ENCODE measurements around the gene PRUNE2. TPM values are rescaled to one million over a fixed set of nuclear protein-coding genes. Genes with fewer than 3 reads are reported as not detected.

Gene PRUNE2
- total RNA-seq, 1 donor from 2014 or later, result 4.9 TPM

- ATAC-seq, result no peak
These were observed 173.5 kb downstream of the PRUNE2 start for GRCh38 chr9:76732341-76732958.

DNA sequence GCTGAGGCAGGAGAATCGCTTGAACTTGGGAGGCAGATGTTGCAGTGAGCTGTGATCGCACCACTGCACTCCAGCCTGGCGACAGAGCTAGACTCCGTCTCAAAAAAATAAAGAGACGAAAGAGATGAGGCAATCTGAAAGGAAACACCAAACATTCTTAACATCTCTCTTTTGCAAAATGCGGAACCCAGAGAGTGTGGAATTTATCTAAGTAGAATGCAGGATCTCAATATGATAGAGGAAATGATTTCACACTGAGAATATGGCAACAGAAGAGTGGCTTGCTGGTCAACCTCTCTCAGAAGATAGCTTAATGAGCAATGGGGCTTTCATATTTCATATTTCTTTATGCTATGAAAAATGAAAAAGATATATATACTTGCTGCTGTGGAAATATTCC, 175.1 kb downstream of the PRUNE2 start:
- no peak for ATAC-seq

DNA sequence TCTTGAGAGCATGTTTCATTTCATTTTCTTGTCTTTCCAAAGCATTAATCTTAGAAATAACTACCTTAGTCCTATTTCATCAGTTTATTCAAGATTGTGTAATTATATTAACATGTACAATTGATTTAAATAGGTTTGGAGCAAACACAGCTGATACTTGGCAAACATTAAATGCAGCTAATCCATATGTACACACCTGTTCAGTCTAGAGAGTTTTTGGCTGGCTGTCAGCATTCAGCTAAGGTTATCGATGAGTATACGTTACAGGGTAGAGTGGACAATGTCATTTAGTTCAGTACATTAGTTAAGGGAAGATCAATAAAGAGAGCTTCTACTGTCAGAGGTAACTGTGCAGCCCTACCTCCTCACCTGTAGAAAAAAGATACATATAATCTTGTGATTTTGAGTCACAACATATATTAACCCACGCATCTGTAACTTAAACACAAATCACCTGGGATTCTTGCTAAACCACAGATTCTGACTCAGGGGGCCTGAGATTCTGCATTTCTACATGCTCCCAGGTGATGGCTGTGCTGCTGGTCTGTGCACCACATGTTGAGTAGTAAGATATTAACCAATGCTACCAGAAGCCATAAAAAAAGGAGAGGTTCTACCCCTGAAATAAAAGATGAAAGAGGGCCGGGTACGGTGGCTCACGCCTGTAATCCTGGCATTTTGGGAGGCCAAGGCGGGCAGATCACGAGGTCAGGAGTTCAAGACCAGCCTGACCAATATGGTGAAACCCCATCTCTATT, 175.8 kb downstream of the PRUNE2 start:
- no peak for ATAC-seq

- ATAC-seq, result no peak
These were observed 176.8 kb downstream of the PRUNE2 start for GRCh38 chr9:76729116-76729515.

DNA sequence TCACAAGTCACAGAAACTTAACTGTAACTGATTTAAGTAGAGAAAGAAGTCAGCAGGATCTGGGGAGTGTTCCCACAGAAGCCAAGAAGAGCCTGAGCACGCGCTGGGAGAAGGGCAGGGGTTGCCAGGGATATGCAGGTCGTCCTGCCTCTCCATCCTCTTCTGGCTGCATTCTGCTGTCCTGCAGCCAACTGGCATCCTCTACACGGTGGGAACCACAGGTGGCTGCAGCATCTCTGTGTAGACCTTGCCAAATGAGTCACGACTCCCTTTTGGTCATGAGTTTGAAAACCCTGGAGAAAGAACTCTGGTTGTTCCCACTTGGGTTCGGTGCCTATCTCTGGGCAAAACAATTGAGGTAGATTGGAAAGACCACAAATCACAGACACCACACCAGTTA, 180.0 kb downstream of the PRUNE2 start:
- no peak for ATAC-seq

- ATAC-seq, result no peak
These were observed 180.8 kb downstream of the PRUNE2 start for GRCh38 chr9:76725011-76725546.

DNA sequence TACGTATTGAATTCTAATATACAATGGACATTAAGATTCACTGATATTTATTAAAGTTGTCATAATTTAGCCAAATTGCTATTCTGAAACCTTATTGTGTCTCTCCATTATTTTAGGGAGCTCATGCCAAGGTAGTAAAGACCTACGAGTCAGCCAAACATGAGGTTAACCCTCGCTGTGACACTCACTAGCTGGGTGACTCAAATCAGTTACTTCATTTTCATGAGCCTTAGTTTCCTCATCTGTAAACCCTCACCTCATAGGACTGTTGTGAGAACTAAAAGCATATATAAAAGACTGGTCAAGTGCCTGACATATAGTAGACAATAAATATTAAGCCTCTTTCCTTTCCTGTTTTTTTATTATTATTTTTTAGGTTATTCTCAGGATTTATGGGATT, 185.7 kb downstream of the PRUNE2 start:
- ATAC-seq, result no peak

DNA sequence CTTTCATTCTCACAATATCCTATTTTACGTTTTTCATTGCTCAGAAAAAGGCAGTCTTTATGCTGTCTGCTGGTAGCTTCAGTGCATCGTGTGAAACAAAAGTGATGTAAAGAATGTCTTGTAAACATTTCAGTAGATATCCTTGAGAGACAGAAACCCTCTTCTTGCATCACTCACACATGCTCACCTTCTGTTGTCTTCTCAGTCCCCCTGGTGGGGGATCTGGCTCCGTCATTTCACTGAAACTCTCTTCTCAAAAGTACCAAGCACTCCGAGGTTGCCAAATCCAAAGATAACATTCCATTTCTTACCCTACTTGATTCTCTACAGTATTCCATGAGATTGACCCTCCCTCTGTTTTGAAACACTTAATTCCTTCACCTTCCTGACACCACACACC, 187.7 kb downstream of the PRUNE2 start:
- ATAC-seq, result no peak

DNA sequence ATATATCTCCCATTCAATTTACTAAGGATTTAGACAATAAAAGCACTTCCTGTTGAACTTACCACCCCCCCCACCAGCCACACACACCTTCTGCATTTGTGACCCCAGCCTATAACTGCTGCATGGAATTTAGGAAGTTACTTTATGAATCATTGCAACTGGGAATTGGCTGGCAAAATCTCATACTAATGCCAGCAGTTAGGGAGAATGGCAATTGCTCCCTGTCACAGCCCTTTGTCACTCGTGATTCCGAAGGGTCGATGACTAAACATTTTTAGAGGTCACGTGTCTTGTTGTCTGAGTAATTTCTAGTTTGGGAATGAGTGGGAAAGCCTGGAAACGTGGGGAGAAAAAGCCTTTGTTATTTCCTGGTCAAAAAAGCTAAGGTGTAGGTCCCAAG, 188.3 kb downstream of the PRUNE2 start:
- no peak for ATAC-seq

DNA sequence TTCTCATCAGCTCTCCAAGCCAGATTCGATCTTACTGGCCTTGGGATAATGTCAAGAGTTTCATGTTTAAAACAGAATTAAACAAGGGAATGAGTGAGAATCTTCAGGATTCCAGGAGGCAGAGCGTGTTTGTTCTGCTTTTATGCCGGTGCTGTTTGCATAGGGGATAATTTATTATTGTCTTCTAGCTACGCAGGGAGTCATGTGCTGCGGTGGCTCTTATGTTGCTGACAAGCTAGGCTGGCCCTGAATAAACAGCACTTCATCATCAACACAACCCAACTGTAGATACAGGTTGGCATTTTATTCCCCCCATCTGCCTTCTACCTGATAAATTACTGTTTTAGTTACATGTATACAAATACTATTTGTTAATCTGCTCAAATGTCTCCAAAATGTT, 188.7 kb downstream of the PRUNE2 start:
- ATAC-seq, result no peak

DNA sequence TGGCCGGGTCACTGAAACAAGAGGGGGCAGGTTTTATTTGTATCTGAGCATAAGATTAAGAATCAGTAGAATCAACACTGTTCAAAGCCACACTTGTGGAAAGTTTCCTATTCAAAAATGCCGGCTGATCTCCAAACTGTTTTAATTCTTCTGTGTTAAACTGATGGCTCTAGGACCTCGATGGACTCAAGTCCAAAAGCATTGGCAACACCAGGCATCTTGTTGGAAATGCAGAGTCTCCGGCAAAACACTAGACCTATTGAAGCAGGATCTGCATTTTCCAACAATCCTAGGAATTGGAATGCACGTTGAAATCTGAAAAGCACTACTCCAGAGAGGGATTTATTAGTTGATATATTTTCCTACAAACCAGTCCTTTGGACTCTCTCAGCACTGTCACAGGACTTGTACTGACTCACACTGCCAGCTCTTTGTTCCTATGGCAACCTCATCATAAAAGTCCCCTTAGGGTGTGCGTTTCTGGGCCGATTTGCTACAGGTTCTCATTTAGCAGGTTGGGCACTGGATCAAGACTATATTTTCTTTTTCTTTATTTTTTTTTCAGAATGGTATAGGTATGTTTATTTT, 189.7 kb downstream of the PRUNE2 start:
- no peak for ATAC-seq

DNA sequence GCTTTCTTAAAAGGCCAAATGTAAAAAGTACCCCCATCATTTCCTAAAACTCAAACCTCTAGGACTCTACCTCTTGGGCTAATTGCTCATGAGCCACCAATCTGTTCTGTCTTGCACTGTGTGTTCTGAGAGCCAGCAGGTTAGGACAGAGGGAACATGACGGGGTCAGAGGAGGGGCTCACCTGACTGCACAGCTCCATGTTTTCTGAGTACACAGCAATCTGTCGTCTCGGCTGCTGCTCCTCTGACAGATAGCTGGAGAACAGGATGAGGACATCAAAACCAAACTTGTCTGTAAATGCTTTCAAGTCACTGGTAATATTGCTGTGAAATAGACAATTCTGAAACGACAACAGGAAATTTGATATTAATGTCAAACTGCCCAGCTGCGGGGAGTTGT, 192.5 kb downstream of the PRUNE2 start:
- ATAC-seq, result no peak

DNA sequence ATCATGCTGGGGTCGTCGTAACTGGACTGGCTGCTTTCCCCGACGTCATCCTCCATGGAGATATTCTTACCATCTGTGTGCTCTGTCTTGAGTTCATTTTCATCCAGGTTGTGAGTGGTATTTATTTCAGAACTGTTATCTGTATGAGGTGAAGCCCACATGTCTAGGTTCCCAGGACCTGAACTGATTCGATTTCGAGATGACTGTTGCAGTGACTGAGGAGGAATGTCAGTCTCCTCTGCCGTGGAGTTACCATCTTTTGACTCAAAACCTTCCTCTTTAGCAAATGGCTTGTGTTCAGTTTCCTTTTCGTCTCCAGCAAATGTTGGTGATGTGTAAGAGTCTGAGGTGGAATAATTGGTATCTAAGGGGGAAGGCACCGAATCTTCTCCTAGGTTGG, 196.9 kb downstream of the PRUNE2 start:
- no peak for ATAC-seq

GRCh38 chr9:76707510-76707909, 198.4 kb downstream of the PRUNE2 start:
- ATAC-seq, result no peak

- ATAC-seq, result peak; percentile 43
These were observed 201.2 kb downstream of the PRUNE2 start for GRCh38 chr9:76704593-76705204.

- ATAC-seq, result no peak
These were observed 202.6 kb downstream of the PRUNE2 start for GRCh38 chr9:76703270-76703669.

DNA sequence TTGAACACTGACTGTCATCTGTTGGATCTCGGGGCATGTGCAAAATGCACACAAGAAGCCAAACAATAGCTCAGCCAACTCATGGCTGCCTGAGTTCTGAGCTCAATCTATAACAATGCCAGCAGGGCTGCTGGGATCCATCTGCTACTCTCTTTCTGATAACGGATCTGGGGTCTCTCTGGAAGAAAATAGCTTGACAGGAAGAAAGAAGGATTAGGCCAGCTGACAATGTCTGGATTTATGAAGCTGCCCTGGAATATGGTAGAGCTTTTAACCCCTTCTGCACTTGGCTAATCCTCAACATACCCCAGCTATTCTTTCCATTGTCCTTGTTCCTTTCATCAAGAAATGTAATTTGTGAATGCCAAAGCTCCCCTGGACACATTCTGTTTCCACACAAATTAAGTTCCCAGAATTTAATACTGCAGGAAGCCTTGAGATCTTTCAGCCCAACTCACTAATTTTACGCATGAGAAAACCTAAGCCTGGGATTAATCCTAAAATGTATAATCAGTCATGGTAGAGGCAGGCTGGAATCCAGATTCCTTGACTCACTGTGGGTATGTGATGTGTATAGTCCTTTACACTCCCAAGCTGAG, 204.4 kb downstream of the PRUNE2 start:
- no peak for ATAC-seq

- no peak for ATAC-seq
These were observed 205.0 kb downstream of the PRUNE2 start for GRCh38 chr9:76700916-76701315.

GRCh38 chr9:76699971-76700370, 205.9 kb downstream of the PRUNE2 start:
- ATAC-seq, result no peak

GRCh38 chr9:76697554-76697953, 208.4 kb downstream of the PRUNE2 start:
- ATAC-seq, result no peak

DNA sequence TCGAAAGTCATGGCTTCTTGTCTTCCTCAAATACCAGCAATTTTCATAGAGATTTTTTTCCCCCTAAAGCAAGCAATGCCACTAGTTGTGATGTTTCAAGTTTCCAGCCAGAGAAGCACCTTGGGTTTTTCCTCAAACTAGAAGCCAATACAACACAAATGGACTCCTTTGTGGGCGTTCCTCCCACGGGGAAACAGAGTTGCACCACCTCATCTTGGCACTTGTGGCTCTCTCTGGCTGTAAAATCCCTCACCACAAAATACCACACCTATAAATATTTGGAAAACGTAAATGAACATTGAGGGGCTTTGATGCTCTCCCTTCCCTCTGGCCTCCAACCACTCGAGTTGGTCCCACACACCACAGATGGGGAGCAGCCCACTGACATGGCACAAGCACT, 208.8 kb downstream of the PRUNE2 start:
- ATAC-seq, result no peak

DNA sequence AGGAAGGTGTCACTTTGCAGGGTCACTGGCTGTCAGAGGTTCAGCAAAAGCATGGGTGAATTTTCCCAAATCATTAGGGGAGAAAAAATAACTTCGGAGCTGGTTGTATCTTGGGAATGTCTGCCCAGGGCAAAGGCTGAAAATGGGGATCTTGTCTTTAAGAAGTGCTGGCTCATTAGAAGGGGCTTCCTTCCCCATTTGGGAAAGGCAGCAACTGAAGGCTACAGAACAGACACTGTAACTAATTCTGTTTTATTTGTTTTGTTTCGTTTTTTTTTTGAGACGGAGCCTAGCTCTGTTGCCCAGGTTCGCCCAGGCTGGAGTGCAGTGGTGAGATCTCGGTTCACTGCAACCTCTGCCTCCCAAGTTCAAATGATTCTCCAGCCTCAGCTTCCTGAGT, 212.0 kb downstream of the PRUNE2 start:
- ATAC-seq, result no peak

Data from esophagus mucosa (tissue), 1 donor.